Measurements from ENCODE around the gene RNF169. TPM values are rescaled to one million over a fixed set of nuclear protein-coding genes. Genes with fewer than 3 reads are reported as not detected.

RNF169 gene
- total and polyA plus RNA-seq, 9 of the 15 experiments (the other 6 are each of a cell fraction or from before 2014, with no cell fraction given) = 0.68 to 18.1 (median 10.1) TPM

- no peak overlapping the region for H3K27ac ChIP-seq (ENCODE audit: extremely low read depth, low read depth, low read length)
- no peaks in the 10 kb centered on the region for H3K9me1 ChIP-seq (ENCODE audit: control insufficient read depth, insufficient read depth, low read length)
- peaks cover 79% of the 10 kb centered on the region; the same call in 2 of the 3 replicates for H3K36me3 ChIP-seq (ENCODE audit: control insufficient read depth, insufficient read depth, low read length)
- peak; percentile 52 for TF ChIP-seq ZFP36 (IDR thresholded peaks at IDR 0.05; ENCODE audit: low read depth, low read length, partially characterized antibody)
- TF ChIP-seq NFRKB (IDR thresholded peaks at IDR 0.05; ENCODE audit: low read depth) = no peak
- H3K27me3 ChIP-seq (ENCODE audit: control insufficient read depth in 2 of 2, insufficient read depth in 2 of 2, low read length in 2 of 2) = no peaks in the 10 kb centered on the region
- no TSS peak for BruUV-seq (replicated peaks)
- no peaks in the 10 kb centered on the region for H4K20me1 ChIP-seq (replicated peaks; ENCODE audit: control insufficient read depth, insufficient read depth, low read length)
- no peak overlapping the region for H3K4me3 ChIP-seq
- no peak overlapping the region for H3K4me2 ChIP-seq (ENCODE audit: insufficient read depth, low read length)
- peaks cover 0 to 3% of the 10 kb centered on the region in 2 experiments; a peak in 2 of 5 replicates for H3K4me1 ChIP-seq (replicated peaks in 1 of 2; ENCODE audit: control insufficient read depth in 2 of 2, insufficient read depth in 2 of 2, low read length in 2 of 2)
- intact Hi-C loops (cut with micrococcal nuclease) = no loop called here
- ATAC-seq (no peak), DNase-seq (ENCODE audit: extremely low read depth in 1 of 4, low spot score in 3 of 4) (no peak), FAIRE-seq (no peak)
- H2AFZ ChIP-seq (ENCODE audit: low read depth, low read length) = no peak overlapping the region
- POLR2A ChIA-PET = interaction anchor here (0.7 kb wide), 1 partner anchor 148 kb away, joined by 3 read pairs; no protein-coding TSS in a partner anchor
- no peaks in the 10 kb centered on the region for H3K9me3 ChIP-seq (replicated peaks; ENCODE audit: control insufficient read depth, insufficient read depth, low read depth, low read length)
- in situ Hi-C loops (cut with MboI) = no loop called here
- 86% methylated on average over 3 of the region's 3 CpGs for WGBS (ENCODE audit: insufficient coverage, low coverage, missing lambda C conversion rate)
- CTCF ChIA-PET (ENCODE audit: low intra/inter-chr PET ratio) = no interaction called here
- no peaks in the 10 kb centered on the region for H3K79me2 ChIP-seq (ENCODE audit: control insufficient read depth, insufficient read depth, low read length)
- no peak overlapping the region for H3K9ac ChIP-seq (ENCODE audit: insufficient read depth in 1 of 2, low read depth in 2 of 2, low read length in 2 of 2)
Observed at GRCh38 chr11:74844072-74844471, 95.4 kb downstream of the RNF169 start.

- H3K9me1 ChIP-seq (ENCODE audit: control insufficient read depth, insufficient read depth, low read length) = no peaks in the 10 kb centered on the region
- CTCF ChIA-PET (ENCODE audit: low intra/inter-chr PET ratio) = no interaction called here
- FAIRE-seq (no peak), ATAC-seq (no peak), DNase-seq (ENCODE audit: extremely low read depth in 1 of 4, low spot score in 3 of 4) (no peak)
- no peak for TF ChIP-seq ZNF75A (CRISPR knock-in tag; IDR thresholded peaks at IDR 0.05)
- no peak for TF ChIP-seq MLLT1 (IDR thresholded peaks at IDR 0.05)
- TF ChIP-seq ADNP (tag; IDR thresholded peaks at IDR 0.05) = no peak
- TF ChIP-seq HEY1 (CRISPR knock-in tag; IDR thresholded peaks at IDR 0.05; ENCODE audit: borderline replicate concordance) = no peak
- TF ChIP-seq CGGBP1 (CRISPR knock-in tag; IDR thresholded peaks at IDR 0.05) = no peak
- no peak for TF ChIP-seq E2F1 (CRISPR knock-in tag; IDR thresholded peaks at IDR 0.05)
- no peak for TF ChIP-seq HDAC1 (IDR thresholded peaks at IDR 0.05)
- no peak for TF ChIP-seq STAG1 (CRISPR knock-in tag; IDR thresholded peaks at IDR 0.05; ENCODE audit: borderline replicate concordance)
- TF ChIP-seq CSDE1 (IDR thresholded peaks at IDR 0.05) = no peak
- no peak for TF ChIP-seq ZNF184 (CRISPR knock-in tag; IDR thresholded peaks at IDR 0.05)
- POLR2A ChIA-PET = interaction anchor here (0.6 kb wide), 1 partner anchor 10 kb away, joined by 3 read pairs; no protein-coding TSS in a partner anchor
- H3K79me2 ChIP-seq (ENCODE audit: control insufficient read depth, insufficient read depth, low read length) = no peaks in the 10 kb centered on the region
- BruUV-seq (replicated peaks) = no TSS peak
- peaks cover 79% of the 10 kb centered on the region; the same call in 2 of the 3 replicates for H3K36me3 ChIP-seq (ENCODE audit: control insufficient read depth, insufficient read depth, low read length)
- WGBS (ENCODE audit: insufficient coverage, low coverage, missing lambda C conversion rate) = 95% methylated on average over 3 of the region's 4 CpGs
- peaks cover 0 to 3% of the 10 kb centered on the region in 2 experiments; a peak in 2 of 5 replicates for H3K4me1 ChIP-seq (replicated peaks in 1 of 2; ENCODE audit: control insufficient read depth in 2 of 2, insufficient read depth in 2 of 2, low read length in 2 of 2)
- H3K27me3 ChIP-seq (ENCODE audit: control insufficient read depth in 2 of 2, insufficient read depth in 2 of 2, low read length in 2 of 2) = no peaks in the 10 kb centered on the region
- no peak overlapping the region for H3K9ac ChIP-seq (ENCODE audit: insufficient read depth in 1 of 2, low read depth in 2 of 2, low read length in 2 of 2)
- no peak overlapping the region for H3K4me2 ChIP-seq (ENCODE audit: insufficient read depth, low read length)
- intact Hi-C loops (cut with micrococcal nuclease) = no loop called here
- no peaks in the 10 kb centered on the region for H3K9me3 ChIP-seq (replicated peaks; ENCODE audit: control insufficient read depth, insufficient read depth, low read depth, low read length)
- no peak overlapping the region for H2AFZ ChIP-seq (ENCODE audit: low read depth, low read length)
- H3K27ac ChIP-seq (ENCODE audit: extremely low read depth, low read depth, low read length) = no peak overlapping the region
- no peak overlapping the region for H3K4me3 ChIP-seq
- in situ Hi-C loops (cut with MboI) = no loop called here
- no peaks in the 10 kb centered on the region for H4K20me1 ChIP-seq (replicated peaks; ENCODE audit: control insufficient read depth, insufficient read depth, low read length)
Observed at GRCh38 chr11:74844865-74845264, 96.2 kb downstream of the RNF169 start.

Data from K562 (cell line).